GM19463 (cell line): ENCODE data around the gene MTHFD1L.

Experiments used
- ATAC-seq: cut with Tn5 transposase; IDR thresholded peaks from one replicate; pipeline ENCODE4 v1.9.1; 2021; ENCODE audit warnings: mild to moderate bottlenecking, moderate library complexity; ENCODE audit not compliant: unreplicated experiment

MTHFD1L gene

DNA sequence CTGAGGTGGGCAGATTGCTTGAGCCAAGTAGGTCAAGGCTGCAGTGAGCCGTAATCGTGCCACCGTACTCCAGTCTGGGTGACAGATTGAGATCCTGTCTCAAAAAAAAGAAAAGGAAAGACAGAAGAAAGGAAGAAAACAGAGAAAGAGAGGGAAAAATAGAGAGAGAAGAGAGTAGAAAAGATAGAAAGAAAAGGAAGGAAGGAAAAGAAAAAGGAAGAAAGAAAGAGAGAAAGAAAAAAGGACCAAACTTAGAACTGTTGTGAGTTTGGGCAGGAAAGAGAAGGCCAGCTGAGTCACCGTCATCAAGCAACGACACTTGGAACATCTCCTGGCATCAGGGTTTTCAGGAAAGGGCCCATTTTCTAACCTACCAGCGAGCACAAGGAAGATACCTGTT, 278.3 kb downstream of the MTHFD1L start:
- no peak for ATAC-seq

DNA sequence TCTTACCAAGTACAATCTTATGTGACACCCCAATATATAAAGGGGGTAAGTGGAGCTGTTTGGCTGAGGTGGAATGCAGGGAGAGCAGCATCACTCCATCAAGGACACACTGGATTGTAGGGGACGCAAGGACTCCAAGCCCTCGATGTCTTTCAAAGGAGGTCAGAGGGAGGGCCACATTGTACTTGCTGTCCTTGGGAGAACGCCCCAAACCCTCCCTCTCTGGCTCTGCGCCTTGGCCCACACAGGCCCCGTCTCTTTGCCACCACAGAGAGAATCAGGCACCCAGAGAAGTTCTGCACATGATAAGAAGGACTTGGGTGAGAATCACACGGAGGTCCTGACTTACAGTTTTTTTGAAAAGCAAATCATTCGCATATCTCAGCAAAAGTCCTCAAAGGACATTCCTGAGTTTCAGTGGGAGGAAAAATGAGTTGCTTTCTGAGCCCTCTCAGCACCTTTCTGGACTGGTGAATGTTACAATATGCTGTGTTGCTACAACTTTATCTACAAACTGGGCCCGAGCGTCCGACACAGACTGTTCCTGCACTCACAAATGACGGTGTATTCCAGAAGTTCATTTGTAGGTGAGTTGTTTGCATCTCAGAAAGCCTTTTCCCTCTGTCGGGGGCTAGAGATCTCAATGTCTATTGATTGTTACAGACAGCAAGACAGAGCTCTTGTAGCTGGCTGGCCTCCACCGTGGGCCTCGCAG, 281.8 kb downstream of the MTHFD1L start:
- ATAC-seq, result no peak

- ATAC-seq, result no peak
Measured at GRCh38 chr6:151148111-151148510, 282.6 kb downstream of the MTHFD1L start.

DNA sequence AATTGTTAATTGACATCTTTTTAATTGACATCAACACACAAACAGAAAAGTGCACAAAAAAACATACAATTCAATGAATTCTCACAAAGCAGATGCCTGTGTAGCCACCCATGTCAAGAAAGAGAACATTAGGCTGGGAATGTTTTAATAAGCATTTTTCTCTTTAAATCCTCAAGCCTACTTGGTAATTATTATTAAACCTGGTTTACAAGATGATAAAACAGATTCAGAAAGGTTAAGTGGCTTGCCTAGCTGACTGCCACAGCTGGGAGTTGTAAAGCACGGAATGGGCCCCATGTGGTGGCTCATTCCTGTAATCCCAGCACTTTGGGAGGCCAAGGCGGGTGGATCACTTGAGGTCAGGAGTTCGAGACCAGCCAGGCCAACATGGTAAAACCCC, 284.3 kb downstream of the MTHFD1L start:
- no peak for ATAC-seq
